A549 (cell line): ENCODE measurements around the gene HLA-C. TPM values are rescaled to one million over a fixed set of nuclear protein-coding genes. Genes with fewer than 3 reads are reported as not detected.

ENCODE experiments used
- ATAC-seq, 2 experiments: fragments of 200-7000 bp in 1 of 2; fragments of >200 bp in 1 of 2; cut with Nextera tagmentation in 1 of 2; cut with Tn5 transposase in 1 of 2; 3 replicates each; pipeline versions ENCODE4 v1.8.0 to v1.9.1; 2018 to 2020; ENCODE audit warnings: mild to moderate bottlenecking in 1 of 2, moderate library complexity in 1 of 2
- CTCF ChIA-PET: fragments of 300-600 bp; sonication (Branson Sonifier 250); formaldehyde crosslinking; extraction: SDS; loops from one replicate; lab custom pipeline; 2021; ENCODE audit warnings: antibody characterized with exemption, inconsistent platforms; lab: Yijun Ruan, JAX
- POLR2A ChIA-PET: fragments of 350-600 bp; formaldehyde crosslinking; extraction: SDS; loops from one replicate; lab custom pipeline; 2021; ENCODE audit warnings: antibody characterized with exemption, inconsistent platforms; lab: Yijun Ruan, JAX
- DNase-seq, 2 experiments: peaks; one replicate each; pipeline versions ENCODE4 v3.0.0 to v3.0.0-alpha.2; 2011 to 2016; ENCODE audit warnings: low read depth in 1 of 2, low spot score in 1 of 2
- FAIRE-seq: peaks from 2 replicates; lab custom pipeline; 2011; peaks lifted over from hg19 to GRCh38; lab: Jason Lieb, UNC
- H3K27ac ChIP-seq, 2 experiments: fragments of >200 bp; sonication (Bioruptor Twin); formaldehyde crosslinking; 3 replicates each; pipeline ENCODE4 v1.5.1; 2016 to 2017
- H3K4me1 ChIP-seq: fragments of >200 bp; sonication (Bioruptor Twin); formaldehyde crosslinking; 3 replicates; pipeline ENCODE4 v1.6.1; 2016
- H3K4me2 ChIP-seq: fragments of >200 bp; sonication (Bioruptor Twin); formaldehyde crosslinking; 3 replicates; pipeline ENCODE4 v1.6.1; 2016
- H3K4me3 ChIP-seq: fragments of >200 bp; sonication (Bioruptor Twin); formaldehyde crosslinking; 3 replicates; pipeline ENCODE4 v1.5.1; 2016
- H3K9me3 ChIP-seq: fragments of >200 bp; sonication (Bioruptor Twin); formaldehyde crosslinking; 3 replicates; pipeline ENCODE4 v1.6.1; 2016
- ATOH8 ChIP-seq: fragments of 250-450 bp; sonication (Bioruptor Pico); IDR thresholded peaks from 2 replicates; pipeline ENCODE4 v1.5.0; 2020; ENCODE audit warnings: low read depth, mild to moderate bottlenecking, moderate library complexity
- BCL3 ChIP-seq: fragments of >200 bp; sonication (Bioruptor Twin); formaldehyde crosslinking; IDR thresholded peaks from 3 replicates; pipeline ENCODE4 v1.6.1; 2016
- CBX8 ChIP-seq: fragments of 200-600 bp; sonication (generic); IDR thresholded peaks from 2 replicates; pipeline ENCODE4 v1.6.1; 2016
- EHF ChIP-seq: fragments of 250-450 bp; sonication (Bioruptor Pico); IDR thresholded peaks from 2 replicates; pipeline ENCODE4 v1.5.0; 2020; ENCODE audit warnings: mild to moderate bottlenecking
- ELK1 ChIP-seq: fragments of 150-350 bp; IDR thresholded peaks from 2 replicates; pipeline ENCODE4 v1.6.1; 2014; ENCODE audit warnings: low read depth, mild to moderate bottlenecking, low read length
- ESRRA ChIP-seq: fragments of 150-350 bp; IDR thresholded peaks from 2 replicates; pipeline ENCODE4 v1.6.1; 2014; ENCODE audit warnings: mild to moderate bottlenecking, low read length, borderline replicate concordance
- FOXS1 ChIP-seq: fragments of 250-450 bp; sonication (Bioruptor Pico); IDR thresholded peaks from 2 replicates; pipeline ENCODE4 v1.5.0; 2020; ENCODE audit warnings: mild to moderate bottlenecking, moderate library complexity
- HES2 ChIP-seq: fragments of >200 bp; sonication (Bioruptor Twin); formaldehyde crosslinking; IDR thresholded peaks from 2 replicates; pipeline ENCODE4 v1.6.1; 2016
- HMGXB4 ChIP-seq: fragments of 250-450 bp; sonication (Bioruptor Pico); IDR thresholded peaks from 2 replicates; pipeline ENCODE4 v1.5.0; 2021; ENCODE audit warnings: mild to moderate bottlenecking, moderate library complexity, borderline replicate concordance
- KDM1A ChIP-seq: fragments of 200-600 bp; sonication (generic); IDR thresholded peaks from 2 replicates; pipeline ENCODE4 v1.6.1; 2016; ENCODE audit warnings: low read depth, mild to moderate bottlenecking
- MYC ChIP-seq: IDR thresholded peaks from 2 replicates; pipeline ENCODE4 v1.6.1; 2012; ENCODE audit warnings: mild to moderate bottlenecking, inconsistent platforms, low read length, improper control_type of control experiment, borderline replicate concordance
- POLR2A ChIP-seq: IDR thresholded peaks from 2 replicates; pipeline ENCODE4 v1.6.1; 2012; ENCODE audit warnings: mild to moderate bottlenecking, low read length
- POLR2AphosphoS2 ChIP-seq: conservative IDR thresholded peaks from 2 replicates; pipeline ENCODE4 v1.6.1; 2012; ENCODE audit warnings: low read length, improper control_type of control experiment, inconsistent platforms
- REST ChIP-seq: fragments of 200-600 bp; sonication (generic); IDR thresholded peaks from 2 replicates; pipeline ENCODE4 v1.6.1; 2016; ENCODE audit warnings: antibody characterized with exemption, mild to moderate bottlenecking, moderate library complexity
- SMC3 ChIP-seq: fragments of >200 bp; sonication (Bioruptor Twin); formaldehyde crosslinking; IDR thresholded peaks from 3 replicates; pipeline ENCODE4 v1.6.1; 2018; ENCODE audit warnings: inconsistent platforms
- ZFP36 ChIP-seq: fragments of 450-650 bp; IDR thresholded peaks from 2 replicates; pipeline ENCODE4 v1.6.1; 2014; ENCODE audit warnings: borderline replicate concordance; ENCODE audit not compliant: partially characterized antibody
- WGBS: methylation state at CpG from one replicate; pipeline ENCODE4 v1.1.6; 2017; ENCODE audit errors: missing lambda C conversion rate; 5-methylcytosine and 5-hydroxymethylcytosine counted together
- polyA plus RNA-seq, 4 experiments: library from polyadenylated mRNA; depleted of rRNA in 3 of 4; stranded (reverse); fragments of >200 nt; fragmentation: RNase III in 1 of 4; extraction: RNeasy Plus Mini Kit Qiagen cat#74134 plus additional on column Dnase treatment in 1 of 4; gene quantifications; 2 replicates in 3 of 4; 3 replicates in 1 of 4; pipeline ENCODE4 v1.2.3, GENCODE V29; 2011 to 2017

The HLA-C gene
- polyA plus RNA-seq, 2 of the 4 experiments (the other 2 are of a cell fraction) = 22.6 to 40.9 TPM

GRCh38 chr6:31267651-31268368 lies 4.1 kb downstream of the HLA-C start:
- no peak for TF ChIP-seq HMGXB4 (CRISPR knock-in tag)
- TF ChIP-seq ATOH8 (CRISPR knock-in tag) = no peak
- no peak for TF ChIP-seq KDM1A
- no peak for TF ChIP-seq HES2
- no peak for TF ChIP-seq ESRRA
- no peak for TF ChIP-seq SMC3
- no peak for TF ChIP-seq FOXS1 (CRISPR knock-in tag)
- TF ChIP-seq CBX8 = no peak
- TF ChIP-seq ZFP36 = no peak
- TF ChIP-seq MYC = no peak
- TF ChIP-seq REST = no peak
- TF ChIP-seq EHF = no peak
- TF ChIP-seq BCL3 = no peak
- Histone ChIP-seq H3K27ac (no peak overlapping the region), H3K9me3 (no peaks in the 10 kb centered on the region), H3K4me2 (no peak overlapping the region), H3K4me1 (0 out of 3 replicates have a peak, but pooled peaks cover 3% of the 10 kb centered on the region), H3K4me3 (no peak overlapping the region)
- 53% methylated on average over 7 of the region's 7 CpGs for WGBS
- no peak for DNase-seq
- no peak for FAIRE-seq
- no peak for ATAC-seq
- POLR2A ChIA-PET = no interaction called here
- CTCF ChIA-PET = interaction anchor here (1.0 kb wide), 1 partner anchor 99 kb away, joined by 3 read pairs; no protein-coding TSS in a partner anchor

GRCh38 chr6:31266567-31267360 lies 5.1 kb downstream of the HLA-C start:
- no peak overlapping the region for H3K27ac ChIP-seq
- ChIA-PET CTCF (no interaction called here), POLR2A (no interaction called here)
- 20% methylated on average over 4 of the region's 7 CpGs for WGBS
- H3K9me3 ChIP-seq = no peaks in the 10 kb centered on the region
- DNase-seq (no peak), FAIRE-seq (no peak), ATAC-seq (no peak)
- no peak overlapping the region for H3K4me3 ChIP-seq
- no peaks in the 10 kb centered on the region for H3K4me1 ChIP-seq
- H3K4me2 ChIP-seq = no peak overlapping the region
- TF ChIP-seq POLR2AphosphoS2 (no peak), EHF (no peak), BCL3 (no peak), POLR2A (no peak), ATOH8 (CRISPR knock-in tag) (no peak), ELK1 (no peak)
